Measurements from ENCODE around the gene EIF3K. TPM values are rescaled to one million over a fixed set of nuclear protein-coding genes. Genes with fewer than 3 reads are reported as not detected.

Gene EIF3K
- total and polyA plus RNA-seq, 2 of the 8 experiments (the other 6 are each of a cell fraction or from before 2014, with no cell fraction given): 329 to 937 TPM

DNA sequence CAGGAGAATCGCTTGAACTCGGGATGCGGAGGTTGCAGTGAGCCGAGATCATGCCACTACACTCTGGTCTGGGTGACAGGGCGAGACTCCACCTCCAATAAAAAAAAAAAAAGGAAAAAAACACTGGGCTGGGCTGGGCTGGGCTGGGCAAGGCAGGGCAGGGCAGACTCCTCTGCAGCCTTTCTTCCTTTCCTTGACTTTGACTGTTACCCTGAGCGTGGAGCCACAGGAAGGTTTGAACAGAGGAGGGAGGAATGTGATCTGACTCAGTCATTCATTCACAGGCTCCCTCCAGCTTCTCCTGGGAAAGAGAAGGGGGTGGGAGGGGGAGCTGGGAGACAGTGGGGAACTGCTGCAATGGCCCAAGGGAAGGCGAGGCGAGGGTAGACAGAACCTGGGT is 25.7 kb downstream of the EIF3K start (continued):
- TF ChIP-seq KDM4A (IDR thresholded peaks at IDR 0.05; ENCODE audit: low read depth, low read length, severe bottlenecking) (no peak), SAP30 (IDR thresholded peaks at IDR 0.05; ENCODE audit: insufficient read depth, insufficient replicate concordance, low read length) (no peak), KDM1A (IDR thresholded peaks at IDR 0.05; ENCODE audit: borderline replicate concordance, low read length) (no peak), NANOG (IDR thresholded peaks at IDR 0.05; ENCODE audit: insufficient read depth, low read depth, low read length, poor library complexity, severe bottlenecking) (no peak)

Data from H1 (cell line).